HEK293 (cell line): ENCODE measurements around the gene BEGAIN.

Experiments used
- CTCF ChIA-PET: fragments of 350-600 bp; formaldehyde crosslinking; extraction: SDS; loops from one replicate; lab custom pipeline; 2021; ENCODE audit warnings: antibody characterized with exemption; lab: Yijun Ruan, JAX
- POLR2A ChIA-PET: fragments of 300-600 bp; formaldehyde crosslinking; extraction: SDS; loops from one replicate; lab custom pipeline; 2020; ENCODE audit warnings: antibody characterized with exemption, inconsistent platforms; lab: Yijun Ruan, JAX
- H3K27ac ChIP-seq: fragments of 200-500 bp; sonication (Bioruptor generic); 2 replicates; pipeline ENCODE4 v1.5.1; 2014; ENCODE audit warnings: low read depth, low read length, control low read depth, inconsistent platforms; ENCODE audit errors: extremely low read depth
- H3K36me3 ChIP-seq, 2 experiments: fragments of 200-500 bp in 1 of 2; sonication (Bioruptor generic) in 1 of 2; 1 replicate in 1 of 2; 2 replicates in 1 of 2; pipeline ENCODE4 v1.5.1; 2014 to 2017; ENCODE audit warnings: inconsistent platforms in 2 of 2, low read length in 2 of 2; ENCODE audit not compliant: control insufficient read depth in 2 of 2, insufficient read depth in 1 of 2
- H3K4me1 ChIP-seq: fragments of 200-500 bp; sonication (Bioruptor generic); 2 replicates; pipeline ENCODE4 v1.5.1; 2014; ENCODE audit warnings: mild to moderate bottlenecking, low read length, inconsistent platforms; ENCODE audit not compliant: control insufficient read depth, insufficient read depth
- H3K4me3 ChIP-seq: 2 replicates; pipeline ENCODE4 v1.5.1; 2011; ENCODE audit warnings: low read depth, mild to moderate bottlenecking, control low read depth, low read length, moderate library complexity
- H3K9me3 ChIP-seq: fragments of 200-500 bp; sonication (Bioruptor generic); 2 replicates; pipeline ENCODE4 v1.5.1; 2014; ENCODE audit warnings: low read depth, low read length, inconsistent platforms; ENCODE audit not compliant: control insufficient read depth, insufficient read depth
- BCL11A ChIP-seq: fragments of 450-650 bp; formaldehyde crosslinking; IDR thresholded peaks from 2 replicates; pipeline ENCODE4 v1.5.1; 2016; ENCODE audit warnings: low read depth, missing biosample characterization, missing genetic modification characterization
- EGR2 ChIP-seq: fragments of 450-650 bp; formaldehyde crosslinking; IDR thresholded peaks from 2 replicates; pipeline ENCODE4 v1.5.1; 2016; ENCODE audit warnings: low read depth, missing biosample characterization, missing genetic modification characterization
- GLI4 ChIP-seq: fragments of 450-650 bp; formaldehyde crosslinking; IDR thresholded peaks from 2 replicates; pipeline ENCODE4 v1.5.1; 2016; ENCODE audit warnings: missing biosample characterization, missing genetic modification characterization
- GLIS1 ChIP-seq: fragments of 450-650 bp; formaldehyde crosslinking; IDR thresholded peaks from 2 replicates; pipeline ENCODE4 v1.5.1; 2016; ENCODE audit warnings: missing biosample characterization, missing genetic modification characterization
- PBX3 ChIP-seq: sonication (generic); formaldehyde crosslinking; IDR thresholded peaks from 2 replicates; pipeline ENCODE4 v1.8.1; 2022; ENCODE audit warnings: mild to moderate bottlenecking, moderate library complexity, missing genetic modification reagents
- REPIN1 ChIP-seq: fragments of 450-650 bp; formaldehyde crosslinking; IDR thresholded peaks from 2 replicates; pipeline ENCODE4 v1.5.1; 2017; ENCODE audit warnings: missing biosample characterization, missing genetic modification characterization, low read depth
- ZBTB26 ChIP-seq: fragments of 450-650 bp; formaldehyde crosslinking; optimal IDR thresholded peaks from 2 replicates; pipeline ENCODE3; 2016; ENCODE audit warnings: missing biosample characterization, mild to moderate bottlenecking, missing genetic modification characterization
- ZFHX2 ChIP-seq: fragments of 450-650 bp; formaldehyde crosslinking; conservative IDR thresholded peaks from 2 replicates; pipeline ENCODE4 v1.5.1; 2016; ENCODE audit warnings: missing biosample characterization, missing genetic modification characterization
- ZFP3 ChIP-seq: fragments of 450-650 bp; formaldehyde crosslinking; IDR thresholded peaks from 2 replicates; pipeline ENCODE4 v1.5.1; 2016; ENCODE audit warnings: low read depth, missing biosample characterization, missing genetic modification characterization
- ZFP41 ChIP-seq: fragments of 450-650 bp; formaldehyde crosslinking; IDR thresholded peaks from 2 replicates; pipeline ENCODE4 v1.5.1; 2016; ENCODE audit warnings: missing biosample characterization, missing genetic modification characterization, borderline replicate concordance
- ZIC2 ChIP-seq: fragments of 450-650 bp; formaldehyde crosslinking; IDR thresholded peaks from 2 replicates; pipeline ENCODE4 v1.5.1; 2016; ENCODE audit warnings: missing biosample characterization, missing genetic modification characterization
- ZNF133 ChIP-seq: fragments of 450-650 bp; formaldehyde crosslinking; IDR thresholded peaks from 2 replicates; pipeline ENCODE4 v1.5.1; 2016; ENCODE audit warnings: missing biosample characterization, missing genetic modification characterization
- ZNF26 ChIP-seq: fragments of 450-650 bp; formaldehyde crosslinking; IDR thresholded peaks from 2 replicates; pipeline ENCODE4 v1.5.1; 2016; ENCODE audit warnings: missing biosample characterization, missing genetic modification characterization
- ZNF398 ChIP-seq: fragments of 450-650 bp; formaldehyde crosslinking; IDR thresholded peaks from 2 replicates; pipeline ENCODE4 v1.5.1; 2017; ENCODE audit warnings: missing biosample characterization, missing genetic modification characterization
- ZNF404 ChIP-seq: fragments of 450-650 bp; formaldehyde crosslinking; IDR thresholded peaks from 2 replicates; pipeline ENCODE4 v1.5.1; 2017; ENCODE audit warnings: missing biosample characterization, missing genetic modification characterization
- ZNF48 ChIP-seq: fragments of 450-650 bp; formaldehyde crosslinking; IDR thresholded peaks from 2 replicates; pipeline ENCODE4 v1.5.1; 2016; ENCODE audit warnings: missing biosample characterization, missing genetic modification characterization
- ZNF488 ChIP-seq: fragments of 450-650 bp; formaldehyde crosslinking; IDR thresholded peaks from 2 replicates; pipeline ENCODE4 v1.5.1; 2016; ENCODE audit warnings: missing biosample characterization, missing genetic modification characterization
- ZNF521 ChIP-seq: fragments of 450-650 bp; formaldehyde crosslinking; IDR thresholded peaks from 2 replicates; pipeline ENCODE4 v1.5.1; 2017; ENCODE audit warnings: missing biosample characterization, mild to moderate bottlenecking, missing genetic modification characterization
- ZNF585B ChIP-seq: fragments of 450-650 bp; formaldehyde crosslinking; IDR thresholded peaks from 2 replicates; pipeline ENCODE4 v1.5.1; 2016; ENCODE audit warnings: missing biosample characterization, missing genetic modification characterization
- ZNF791 ChIP-seq: fragments of 450-650 bp; formaldehyde crosslinking; IDR thresholded peaks from 2 replicates; pipeline ENCODE4 v1.5.1; 2016; ENCODE audit warnings: missing biosample characterization, missing genetic modification characterization
- ZSCAN23 ChIP-seq: fragments of 450-650 bp; formaldehyde crosslinking; IDR thresholded peaks from 2 replicates; pipeline ENCODE4 v1.5.1; 2016; ENCODE audit warnings: missing biosample characterization, missing genetic modification characterization
- ZSCAN5A ChIP-seq: fragments of 450-650 bp; formaldehyde crosslinking; IDR thresholded peaks from 2 replicates; pipeline ENCODE4 v1.5.1; 2016; ENCODE audit warnings: missing biosample characterization, missing genetic modification characterization

Gene BEGAIN

GRCh38 chr14:100604121-100604501 is 16.9 kb upstream of the BEGAIN start (continued):
- TF ChIP-seq GLI4 (tag by site-specific recombination) = no peak
- TF ChIP-seq ZFP3 (tag by site-specific recombination) = no peak
- no peak for TF ChIP-seq ZNF48 (tag by site-specific recombination)
- no peak for TF ChIP-seq ZSCAN23 (tag by site-specific recombination)
- no peak for TF ChIP-seq ZNF585B
- no peak for TF ChIP-seq ZFP41 (tag by site-specific recombination)

- POLR2A ChIA-PET = no interaction called here
- no peaks in the 10 kb centered on the region for H3K36me3 ChIP-seq
- no peak overlapping the region for H3K4me3 ChIP-seq
- no peak for TF ChIP-seq ZNF488
- TF ChIP-seq ZIC2 (tag by site-specific recombination) = 0 out of 2 replicates have a peak, but pooled peaks have one; percentile 25
- TF ChIP-seq ZFHX2 (tag by site-specific recombination) = peak; percentile 90
- peak; percentile 94 for TF ChIP-seq EGR2 (tag by site-specific recombination)
- TF ChIP-seq, all 188 proteins: peak for 3
- Histone ChIP-seq H3K9me3 (no peaks in the 10 kb centered on the region), H3K4me1 (no peaks in the 10 kb centered on the region; the same call in 1 of the 2 replicates), H3K27ac (no peak overlapping the region)
- CTCF ChIA-PET = interaction anchor here (0.6 kb wide), 1 partner anchor 38 kb away, joined by 3 read pairs; no protein-coding TSS in a partner anchor
Measured at GRCh38 chr14:100603341-100604120, 16.3 kb upstream of the BEGAIN start.

GRCh38 chr14:100602621-100603230 is 15.5 kb upstream of the BEGAIN start:
- no peak overlapping the region for H3K27ac ChIP-seq
- H3K36me3 ChIP-seq = no peaks in the 10 kb centered on the region
- ChIA-PET CTCF (interaction anchor here (0.6 to 1.0 kb wide), 2 partner anchors 39 to 60 kb away, joined by 3 to 4 read pairs; no protein-coding TSS in a partner anchor), POLR2A (no interaction called here)
- no peaks in the 10 kb centered on the region; the same call in 1 of the 2 replicates for H3K4me1 ChIP-seq
- H3K9me3 ChIP-seq = no peaks in the 10 kb centered on the region
- H3K4me3 ChIP-seq = no peak overlapping the region
- TF ChIP-seq ZNF398 (tag by site-specific recombination) (no peak), ZFHX2 (tag by site-specific recombination) (peak; percentile 65), ZNF133 (no peak), GLIS1 (tag by site-specific recombination) (no peak), ZNF521 (tag by site-specific recombination) (0 out of 2 replicates have a peak, but pooled peaks have one; percentile 54), PBX3 (CRISPR knock-in tag) (no peak), ZBTB26 (tag by site-specific recombination) (no peak), ZNF26 (tag by site-specific recombination) (peak; percentile 23; the same call in 1 of the 2 replicates), REPIN1 (tag by site-specific recombination) (no peak), ZNF791 (tag by site-specific recombination) (no peak), EGR2 (tag by site-specific recombination) (peak; percentile 75), BCL11A (tag by site-specific recombination) (no peak), ZSCAN5A (tag by site-specific recombination) (no peak), ZNF404 (tag by site-specific recombination) (no peak), ZFP3 (tag by site-specific recombination) (no peak)
